H1 (cell line): ENCODE measurements around the gene ARAP3. TPM values are rescaled to one million over a fixed set of nuclear protein-coding genes. Genes with fewer than 3 reads are reported as not detected.

Experiments
- HDAC2 ChIP-seq, 2 experiments: fragments of 300-600 bp in 1 of 2; sonication (generic) in 1 of 2; IDR thresholded peaks; 2 replicates each; pipeline ENCODE4 v1.6.1; 2011 to 2012; ENCODE audit warnings: low read depth in 2 of 2, low read length in 2 of 2, mild to moderate bottlenecking in 2 of 2, moderate library complexity in 2 of 2, borderline replicate concordance in 1 of 2, inconsistent platforms in 1 of 2
- KDM1A ChIP-seq: fragments of 200-600, 300-600 bp; sonication (generic); IDR thresholded peaks from 2 replicates; pipeline ENCODE4 v1.7.1; 2016; ENCODE audit warnings: mild to moderate bottlenecking, low read length, borderline replicate concordance
- KDM4A ChIP-seq: IDR thresholded peaks from one replicate; pipeline ENCODE4 v1.7.1; 2012; ENCODE audit warnings: low read depth, mild to moderate bottlenecking, moderate library complexity, low read length, inconsistent platforms; ENCODE audit not compliant: severe bottlenecking
- POLR2A ChIP-seq, 2 experiments: IDR thresholded peaks; 1 replicate in 1 of 2; 2 replicates in 1 of 2; pipeline ENCODE4 v1.6.1; 2011; ENCODE audit warnings: low read depth in 2 of 2, low read length in 2 of 2, mild to moderate bottlenecking in 2 of 2; ENCODE audit errors: control extremely low read depth in 1 of 2
- TCF12 ChIP-seq: IDR thresholded peaks from 2 replicates; pipeline ENCODE4 v1.6.1; 2011; ENCODE audit warnings: low read depth, mild to moderate bottlenecking, low read length
- polyA plus RNA-seq, 7 experiments: library from polyadenylated mRNA; depleted of rRNA in 3 of 7; stranded (reverse) in 5 of 7; unstranded in 2 of 7; fragments of >200 nt in 5 of 7; fragments of 200-250 nt in 2 of 7; gene quantifications; 1 replicate in 5 of 7; 2 replicates in 1 of 7; 4 replicates in 1 of 7; pipeline versions ENCODE4 v1.2.1 to v1.2.3, GENCODE V29; 2011 to 2013; ENCODE audit warnings: missing spikeins in 2 of 7, mixed read lengths in 2 of 7
- total RNA-seq: library from RNA; stranded (reverse); fragmentation: NEBNext Ultra II Directional; extraction: Animal tissue kit (Norgen Biotek cat#: 25700); gene quantifications from 2 replicates; pipeline ENCODE4 v1.2.1, GENCODE V29; 2021
- TF ChIP-seq, protein P1 (sequence below): fragments of 300-600 bp; sonication (generic); IDR thresholded peaks from 2 replicates; pipeline ENCODE4 v1.7.1; 2012; ENCODE audit warnings: low read length, moderate library complexity, mild to moderate bottlenecking, inconsistent platforms; ENCODE audit not compliant: insufficient replicate concordance

ARAP3 gene
- total and polyA plus RNA-seq, 2 of the 8 experiments (the other 6 are each of a cell fraction or from before 2014, with no cell fraction given) = 14.4 to 48.6 TPM

DNA sequence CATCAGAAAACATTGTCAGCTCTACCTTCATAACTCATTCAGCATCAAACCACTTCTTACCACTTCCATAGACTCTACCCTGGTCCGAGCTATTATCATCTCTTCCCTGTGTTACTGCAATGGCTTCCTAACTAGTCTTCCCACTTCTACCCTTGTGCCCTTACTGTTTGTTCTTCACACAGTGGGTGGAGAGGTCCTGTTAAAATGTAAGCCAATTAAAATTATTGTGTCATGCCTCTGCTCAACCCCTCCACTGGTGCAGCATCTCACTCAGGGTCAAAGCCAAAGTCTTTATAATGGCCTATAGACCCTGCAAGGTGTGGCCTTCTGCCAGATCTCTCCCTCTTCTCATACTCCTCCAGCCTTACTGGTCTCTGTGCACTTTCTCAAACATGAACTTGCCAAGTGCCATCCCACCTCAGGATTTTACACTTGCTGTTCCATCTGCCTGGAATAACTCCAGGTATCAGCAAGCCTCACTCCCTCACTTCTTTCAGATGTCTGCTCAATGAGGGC lies 22.8 kb upstream of the ARAP3 start (continued):
- TF ChIP-seq, protein P1, sequence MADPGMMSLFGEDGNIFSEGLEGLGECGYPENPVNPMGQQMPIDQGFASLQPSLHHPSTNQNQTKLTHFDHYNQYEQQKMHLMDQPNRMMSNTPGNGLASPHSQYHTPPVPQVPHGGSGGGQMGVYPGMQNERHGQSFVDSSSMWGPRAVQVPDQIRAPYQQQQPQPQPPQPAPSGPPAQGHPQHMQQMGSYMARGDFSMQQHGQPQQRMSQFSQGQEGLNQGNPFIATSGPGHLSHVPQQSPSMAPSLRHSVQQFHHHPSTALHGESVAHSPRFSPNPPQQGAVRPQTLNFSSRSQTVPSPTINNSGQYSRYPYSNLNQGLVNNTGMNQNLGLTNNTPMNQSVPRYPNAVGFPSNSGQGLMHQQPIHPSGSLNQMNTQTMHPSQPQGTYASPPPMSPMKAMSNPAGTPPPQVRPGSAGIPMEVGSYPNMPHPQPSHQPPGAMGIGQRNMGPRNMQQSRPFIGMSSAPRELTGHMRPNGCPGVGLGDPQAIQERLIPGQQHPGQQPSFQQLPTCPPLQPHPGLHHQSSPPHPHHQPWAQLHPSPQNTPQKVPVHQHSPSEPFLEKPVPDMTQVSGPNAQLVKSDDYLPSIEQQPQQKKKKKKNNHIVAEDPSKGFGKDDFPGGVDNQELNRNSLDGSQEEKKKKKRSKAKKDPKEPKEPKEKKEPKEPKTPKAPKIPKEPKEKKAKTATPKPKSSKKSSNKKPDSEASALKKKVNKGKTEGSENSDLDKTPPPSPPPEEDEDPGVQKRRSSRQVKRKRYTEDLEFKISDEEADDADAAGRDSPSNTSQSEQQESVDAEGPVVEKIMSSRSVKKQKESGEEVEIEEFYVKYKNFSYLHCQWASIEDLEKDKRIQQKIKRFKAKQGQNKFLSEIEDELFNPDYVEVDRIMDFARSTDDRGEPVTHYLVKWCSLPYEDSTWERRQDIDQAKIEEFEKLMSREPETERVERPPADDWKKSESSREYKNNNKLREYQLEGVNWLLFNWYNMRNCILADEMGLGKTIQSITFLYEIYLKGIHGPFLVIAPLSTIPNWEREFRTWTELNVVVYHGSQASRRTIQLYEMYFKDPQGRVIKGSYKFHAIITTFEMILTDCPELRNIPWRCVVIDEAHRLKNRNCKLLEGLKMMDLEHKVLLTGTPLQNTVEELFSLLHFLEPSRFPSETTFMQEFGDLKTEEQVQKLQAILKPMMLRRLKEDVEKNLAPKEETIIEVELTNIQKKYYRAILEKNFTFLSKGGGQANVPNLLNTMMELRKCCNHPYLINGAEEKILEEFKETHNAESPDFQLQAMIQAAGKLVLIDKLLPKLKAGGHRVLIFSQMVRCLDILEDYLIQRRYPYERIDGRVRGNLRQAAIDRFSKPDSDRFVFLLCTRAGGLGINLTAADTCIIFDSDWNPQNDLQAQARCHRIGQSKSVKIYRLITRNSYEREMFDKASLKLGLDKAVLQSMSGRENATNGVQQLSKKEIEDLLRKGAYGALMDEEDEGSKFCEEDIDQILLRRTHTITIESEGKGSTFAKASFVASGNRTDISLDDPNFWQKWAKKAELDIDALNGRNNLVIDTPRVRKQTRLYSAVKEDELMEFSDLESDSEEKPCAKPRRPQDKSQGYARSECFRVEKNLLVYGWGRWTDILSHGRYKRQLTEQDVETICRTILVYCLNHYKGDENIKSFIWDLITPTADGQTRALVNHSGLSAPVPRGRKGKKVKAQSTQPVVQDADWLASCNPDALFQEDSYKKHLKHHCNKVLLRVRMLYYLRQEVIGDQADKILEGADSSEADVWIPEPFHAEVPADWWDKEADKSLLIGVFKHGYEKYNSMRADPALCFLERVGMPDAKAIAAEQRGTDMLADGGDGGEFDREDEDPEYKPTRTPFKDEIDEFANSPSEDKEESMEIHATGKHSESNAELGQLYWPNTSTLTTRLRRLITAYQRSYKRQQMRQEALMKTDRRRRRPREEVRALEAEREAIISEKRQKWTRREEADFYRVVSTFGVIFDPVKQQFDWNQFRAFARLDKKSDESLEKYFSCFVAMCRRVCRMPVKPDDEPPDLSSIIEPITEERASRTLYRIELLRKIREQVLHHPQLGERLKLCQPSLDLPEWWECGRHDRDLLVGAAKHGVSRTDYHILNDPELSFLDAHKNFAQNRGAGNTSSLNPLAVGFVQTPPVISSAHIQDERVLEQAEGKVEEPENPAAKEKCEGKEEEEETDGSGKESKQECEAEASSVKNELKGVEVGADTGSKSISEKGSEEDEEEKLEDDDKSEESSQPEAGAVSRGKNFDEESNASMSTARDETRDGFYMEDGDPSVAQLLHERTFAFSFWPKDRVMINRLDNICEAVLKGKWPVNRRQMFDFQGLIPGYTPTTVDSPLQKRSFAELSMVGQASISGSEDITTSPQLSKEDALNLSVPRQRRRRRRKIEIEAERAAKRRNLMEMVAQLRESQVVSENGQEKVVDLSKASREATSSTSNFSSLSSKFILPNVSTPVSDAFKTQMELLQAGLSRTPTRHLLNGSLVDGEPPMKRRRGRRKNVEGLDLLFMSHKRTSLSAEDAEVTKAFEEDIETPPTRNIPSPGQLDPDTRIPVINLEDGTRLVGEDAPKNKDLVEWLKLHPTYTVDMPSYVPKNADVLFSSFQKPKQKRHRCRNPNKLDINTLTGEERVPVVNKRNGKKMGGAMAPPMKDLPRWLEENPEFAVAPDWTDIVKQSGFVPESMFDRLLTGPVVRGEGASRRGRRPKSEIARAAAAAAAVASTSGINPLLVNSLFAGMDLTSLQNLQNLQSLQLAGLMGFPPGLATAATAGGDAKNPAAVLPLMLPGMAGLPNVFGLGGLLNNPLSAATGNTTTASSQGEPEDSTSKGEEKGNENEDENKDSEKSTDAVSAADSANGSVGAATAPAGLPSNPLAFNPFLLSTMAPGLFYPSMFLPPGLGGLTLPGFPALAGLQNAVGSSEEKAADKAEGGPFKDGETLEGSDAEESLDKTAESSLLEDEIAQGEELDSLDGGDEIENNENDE = no peak
- TF ChIP-seq HDAC2 (IDR thresholded peaks at IDR 0.05; ENCODE audit: borderline replicate concordance in 1 of 2, low read depth in 2 of 2, low read length in 2 of 2) = no peak
- TF ChIP-seq POLR2A (IDR thresholded peaks at IDR 0.05; ENCODE audit: control extremely low read depth in 1 of 2, low read depth in 2 of 2, low read length in 2 of 2) = no peak
- no peak for TF ChIP-seq KDM1A
- TF ChIP-seq KDM4A = no peak
- no peak for TF ChIP-seq TCF12
